ENCODE measurements around the gene SEZ6L.

SEZ6L gene

GRCh38 chr22:26391623-26392022 is 222.4 kb downstream of the SEZ6L start:
- Histone ChIP-seq H3K36me3 (ENCODE audit: low read depth) (no peaks in the 10 kb centered on the region), H3K27me3 (ENCODE audit: insufficient read depth, poor library complexity, severe bottlenecking) (no peaks in the 10 kb centered on the region), H3K27ac (ENCODE audit: poor library complexity, severe bottlenecking) (no peak overlapping the region), H3K9me3 (ENCODE audit: severe bottlenecking) (no peaks in the 10 kb centered on the region), H3K4me3 (ENCODE audit: severe bottlenecking) (no peak overlapping the region), H3K4me1 (ENCODE audit: insufficient read depth, poor library complexity, severe bottlenecking) (no peaks in the 10 kb centered on the region)
- TF ChIP-seq CTCF (IDR thresholded peaks at IDR 0.05; ENCODE audit: poor library complexity, severe bottlenecking), result no peak
- DNase-seq (ENCODE audit: low spot score), result no peak
- no peak for ATAC-seq (ENCODE audit: low read depth)

GRCh38 chr22:26393929-26394328 is 224.7 kb downstream of the SEZ6L start:
- no peak overlapping the region for H3K4me3 ChIP-seq (ENCODE audit: severe bottlenecking)
- DNase-seq (ENCODE audit: low spot score), result no peak
- H3K4me1 ChIP-seq (ENCODE audit: insufficient read depth, poor library complexity, severe bottlenecking), result no peaks in the 10 kb centered on the region
- no peaks in the 10 kb centered on the region for H3K36me3 ChIP-seq (ENCODE audit: low read depth)
- ATAC-seq (ENCODE audit: low read depth), result no peak
- TF ChIP-seq CTCF (IDR thresholded peaks at IDR 0.05; ENCODE audit: poor library complexity, severe bottlenecking), result peak; percentile 9
- no peaks in the 10 kb centered on the region for H3K9me3 ChIP-seq (ENCODE audit: severe bottlenecking)
- H3K27ac ChIP-seq (ENCODE audit: poor library complexity, severe bottlenecking), result no peak overlapping the region
- H3K27me3 ChIP-seq (ENCODE audit: insufficient read depth, poor library complexity, severe bottlenecking), result no peaks in the 10 kb centered on the region

GRCh38 chr22:26394777-26395176 is 225.5 kb downstream of the SEZ6L start:
- Histone ChIP-seq H3K4me3 (ENCODE audit: severe bottlenecking) (no peak overlapping the region), H3K27ac (ENCODE audit: poor library complexity, severe bottlenecking) (no peak overlapping the region)
- no peak for DNase-seq (ENCODE audit: low spot score)

GRCh38 chr22:26395926-26396325 is 226.7 kb downstream of the SEZ6L start:
- H3K27ac ChIP-seq (ENCODE audit: poor library complexity, severe bottlenecking), result no peak overlapping the region
- H3K4me3 ChIP-seq (ENCODE audit: severe bottlenecking), result no peak overlapping the region
- H3K9me3 ChIP-seq (ENCODE audit: severe bottlenecking), result no peaks in the 10 kb centered on the region
- DNase-seq (ENCODE audit: low spot score) (no peak), ATAC-seq (ENCODE audit: low read depth) (no peak)
- H3K36me3 ChIP-seq (ENCODE audit: low read depth), result no peaks in the 10 kb centered on the region
- H3K4me1 ChIP-seq (ENCODE audit: insufficient read depth, poor library complexity, severe bottlenecking), result no peaks in the 10 kb centered on the region
- no peaks in the 10 kb centered on the region for H3K27me3 ChIP-seq (ENCODE audit: insufficient read depth, poor library complexity, severe bottlenecking)
- no peak for TF ChIP-seq CTCF (IDR thresholded peaks at IDR 0.05; ENCODE audit: poor library complexity, severe bottlenecking)

More at GRCh38 chr22:26394777-26395176, 225.5 kb downstream of the SEZ6L start:
- no peaks in the 10 kb centered on the region for H3K36me3 ChIP-seq (ENCODE audit: low read depth)
- no peak for TF ChIP-seq CTCF (IDR thresholded peaks at IDR 0.05; ENCODE audit: poor library complexity, severe bottlenecking)
- H3K9me3 ChIP-seq (ENCODE audit: severe bottlenecking), result no peaks in the 10 kb centered on the region
- ATAC-seq (ENCODE audit: low read depth), result no peak
- no peaks in the 10 kb centered on the region for H3K4me1 ChIP-seq (ENCODE audit: insufficient read depth, poor library complexity, severe bottlenecking)
- no peaks in the 10 kb centered on the region for H3K27me3 ChIP-seq (ENCODE audit: insufficient read depth, poor library complexity, severe bottlenecking)

GRCh38 chr22:26398741-26399153 is 229.5 kb downstream of the SEZ6L start:
- Histone ChIP-seq H3K4me1 (ENCODE audit: insufficient read depth, poor library complexity, severe bottlenecking) (no peaks in the 10 kb centered on the region), H3K36me3 (ENCODE audit: low read depth) (no peaks in the 10 kb centered on the region), H3K9me3 (ENCODE audit: severe bottlenecking) (no peaks in the 10 kb centered on the region), H3K27ac (ENCODE audit: poor library complexity, severe bottlenecking) (no peak overlapping the region), H3K27me3 (ENCODE audit: insufficient read depth, poor library complexity, severe bottlenecking) (no peaks in the 10 kb centered on the region), H3K4me3 (ENCODE audit: severe bottlenecking) (no peak overlapping the region)
- ATAC-seq (ENCODE audit: low read depth) (peak; percentile 84), DNase-seq (ENCODE audit: low spot score) (no peak)
- TF ChIP-seq CTCF (IDR thresholded peaks at IDR 0.05; ENCODE audit: poor library complexity, severe bottlenecking), result peak; percentile 89
